GM19240 (cell line): ENCODE data around the gene HSDL1.

Experiments
- DNase-seq: peaks from one replicate; pipeline ENCODE4 v3.0.0; 2011; ENCODE audit warnings: low spot score; ENCODE audit not compliant: insufficient read length

Gene HSDL1

DNA sequence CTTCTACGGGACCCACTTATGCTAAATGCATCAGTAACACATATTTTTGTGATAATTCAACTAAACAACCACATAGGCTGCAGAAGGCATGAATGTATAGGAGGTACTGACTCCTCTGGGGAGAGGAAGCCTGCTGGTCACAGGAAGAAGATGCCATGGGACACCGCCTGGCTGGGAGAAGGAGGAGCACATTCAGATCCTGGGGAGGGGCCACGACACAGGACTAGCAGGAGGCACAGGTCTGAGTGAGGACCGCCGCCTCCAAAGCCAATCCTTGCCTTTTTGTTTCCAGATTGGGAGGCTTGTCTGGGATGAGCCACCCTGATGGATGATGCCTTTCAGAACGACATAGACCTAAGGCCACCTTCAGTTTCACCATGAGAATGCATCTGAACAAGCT is 62.9 kb downstream of the HSDL1 start:
- no peak for DNase-seq

DNA sequence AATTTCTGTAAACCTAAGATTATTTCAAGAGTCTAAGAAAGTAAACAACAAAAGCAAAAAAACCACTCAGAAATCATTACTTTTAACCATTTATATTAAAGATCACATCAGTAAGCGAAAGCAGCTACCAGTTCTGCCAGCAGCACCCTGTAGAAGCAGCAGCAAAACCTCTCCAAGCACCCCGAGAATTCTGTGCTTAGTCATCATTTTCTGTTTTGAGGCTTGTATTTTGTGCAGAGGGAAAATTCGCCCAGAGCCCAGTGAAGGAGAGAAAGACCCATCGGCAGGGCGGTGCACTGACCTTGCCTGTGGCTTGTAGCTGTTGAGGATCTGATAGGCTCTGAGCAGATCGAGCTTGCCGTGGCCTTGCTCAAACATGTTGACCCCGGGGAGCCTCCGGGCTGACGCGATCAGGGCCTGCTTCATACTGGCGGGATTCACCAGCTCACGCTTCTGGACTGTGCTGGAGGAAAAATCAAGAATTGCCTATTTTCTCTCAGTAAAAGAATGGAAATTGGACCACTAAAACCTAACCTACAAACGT is 63.5 kb downstream of the HSDL1 start:
- no peak for DNase-seq

DNA sequence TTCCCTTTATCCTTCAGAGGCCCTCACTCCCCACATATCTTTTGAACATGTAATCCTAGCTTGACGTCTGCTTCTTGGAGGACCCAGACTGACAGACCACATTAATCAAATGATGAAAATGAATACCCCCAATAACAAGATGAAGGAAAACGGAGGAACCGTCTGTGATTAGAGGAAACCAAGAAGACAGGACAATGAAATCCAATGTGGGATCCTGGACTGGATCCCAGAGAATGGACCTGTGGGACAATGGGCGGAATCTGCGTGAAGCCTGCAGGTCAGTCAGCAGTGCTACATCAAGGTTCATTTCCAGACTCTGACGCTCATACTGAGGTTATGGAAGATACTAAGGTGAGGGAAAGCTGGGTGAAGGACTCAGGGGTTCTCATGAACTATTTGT is 64.2 kb downstream of the HSDL1 start:
- no peak for DNase-seq

DNA sequence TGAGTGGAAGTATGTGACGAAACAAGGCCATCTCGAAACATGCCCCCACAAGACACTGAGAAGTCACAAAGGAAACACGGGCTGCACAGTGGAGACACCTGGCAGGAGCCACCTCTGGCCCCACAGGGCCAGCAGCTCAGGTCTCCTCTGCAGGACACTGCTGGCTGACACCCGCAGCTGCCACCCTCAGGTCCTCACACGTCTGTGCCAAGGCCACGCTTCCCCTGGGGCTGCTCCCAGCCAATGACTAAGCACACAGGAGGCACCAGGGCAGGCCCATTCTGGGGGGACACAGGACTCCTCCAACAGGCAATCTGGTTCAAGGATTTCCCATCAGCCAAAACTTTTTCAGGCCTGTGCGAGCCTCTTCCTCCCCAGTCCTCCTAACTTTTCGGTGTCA is 64.6 kb downstream of the HSDL1 start:
- DNase-seq, result no peak

DNA sequence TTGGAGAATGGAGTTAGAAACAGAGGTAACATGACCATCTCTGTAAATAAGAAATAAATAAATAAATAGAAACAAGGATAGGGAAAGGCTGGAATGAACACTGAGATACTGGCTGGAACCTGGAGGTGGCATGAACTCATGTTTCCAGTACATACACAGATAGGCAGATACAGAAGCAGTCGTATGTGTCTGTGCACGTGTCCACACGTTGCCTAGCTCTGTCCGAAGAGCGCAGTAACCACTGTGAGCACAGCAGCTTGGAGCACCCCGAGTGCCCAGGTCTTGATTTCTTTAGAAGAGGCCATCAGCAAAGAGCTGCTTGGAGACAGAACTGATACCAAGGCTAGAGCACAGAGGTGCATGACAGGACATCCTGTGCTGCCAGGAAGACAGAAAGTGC is 65.3 kb downstream of the HSDL1 start:
- no peak for DNase-seq

DNA sequence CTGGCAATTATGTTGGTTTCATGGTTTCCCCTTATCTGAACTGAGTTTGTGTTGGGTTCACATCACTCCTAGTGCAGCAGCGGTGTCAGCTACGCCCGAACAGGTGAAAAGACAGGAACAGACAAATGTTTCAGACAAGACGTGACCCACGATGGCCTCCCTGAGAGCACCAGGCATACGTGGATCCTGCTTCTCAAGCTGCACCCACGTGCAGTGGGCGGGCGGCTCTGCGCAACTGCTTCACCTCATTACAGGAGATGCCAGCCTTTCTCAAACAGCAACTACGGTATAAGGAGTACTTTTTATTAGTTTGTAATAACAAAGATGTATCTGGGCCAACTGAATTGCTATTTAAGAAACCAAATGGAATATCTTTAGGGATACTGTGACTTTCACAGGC is 69.6 kb downstream of the HSDL1 start:
- DNase-seq, result no peak

DNA sequence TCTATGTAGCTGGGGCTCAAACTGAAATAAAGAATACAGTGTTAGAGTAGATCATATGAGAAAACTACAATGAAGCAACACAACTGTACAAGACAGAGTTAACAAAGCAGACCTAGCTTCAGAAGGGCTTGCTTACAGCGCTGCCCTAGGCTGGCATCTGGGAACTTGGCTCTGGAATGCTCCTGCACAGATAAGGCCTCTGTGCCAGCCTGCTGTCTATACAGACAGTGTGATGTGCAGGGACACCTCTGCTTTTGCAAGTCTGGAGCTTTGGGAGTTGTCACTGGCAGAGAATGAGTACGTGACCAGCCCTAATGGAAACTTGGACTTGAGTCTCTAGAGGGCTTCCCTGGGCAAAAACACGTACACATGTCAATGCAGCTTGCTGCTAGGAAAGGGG is 70.3 kb downstream of the HSDL1 start:
- no peak for DNase-seq
